Type B pancreatic cell (in vitro differentiated cells): ENCODE results near the gene SNX33. TPM values are rescaled to one million over a fixed set of nuclear protein-coding genes. Genes with fewer than 3 reads are reported as not detected.

Experiments used
- DNase-seq: peaks from one replicate; pipeline ENCODE4 v3.0.0; 2021; ENCODE audit warnings: mixed read lengths; ENCODE audit not compliant: unreplicated experiment; ENCODE audit errors: extremely low spot score
- H3K27ac Mint-ChIP-seq: 2 replicates; pipeline ENCODE4 v1.8.0; 2021; ENCODE audit warnings: mild to moderate bottlenecking, mixed read lengths
- H3K27me3 Mint-ChIP-seq: 2 replicates; pipeline ENCODE4 v1.8.0; 2021; ENCODE audit warnings: mixed read lengths
- H3K36me3 Mint-ChIP-seq: 2 replicates; pipeline ENCODE4 v1.8.0; 2021; ENCODE audit warnings: mixed read lengths
- H3K4me1 Mint-ChIP-seq: one replicate; pipeline ENCODE4 v1.8.0; 2021; ENCODE audit warnings: mixed read lengths; ENCODE audit not compliant: unreplicated experiment
- H3K4me3 Mint-ChIP-seq: 2 replicates; pipeline ENCODE4 v1.8.0; 2021; ENCODE audit warnings: mild to moderate bottlenecking, mixed read lengths
- H3K9me3 Mint-ChIP-seq: 2 replicates; pipeline ENCODE4 v1.8.0; 2021; ENCODE audit warnings: mixed read lengths
- CTCF ChIP-seq: fragments of 200-600 bp; sonication (generic); conservative IDR thresholded peaks from 2 replicates; pipeline ENCODE4 v1.5.0; 2021; ENCODE audit warnings: antibody characterized with exemption, mild to moderate bottlenecking
- total RNA-seq: library from RNA; stranded (reverse); gene quantifications from 2 replicates; pipeline ENCODE4 v1.2.1, GENCODE V29; 2021; ENCODE audit warnings: low replicate concordance

SNX33 gene
- total RNA-seq, 1 donor from 2014 or later: 24.9 TPM

DNA sequence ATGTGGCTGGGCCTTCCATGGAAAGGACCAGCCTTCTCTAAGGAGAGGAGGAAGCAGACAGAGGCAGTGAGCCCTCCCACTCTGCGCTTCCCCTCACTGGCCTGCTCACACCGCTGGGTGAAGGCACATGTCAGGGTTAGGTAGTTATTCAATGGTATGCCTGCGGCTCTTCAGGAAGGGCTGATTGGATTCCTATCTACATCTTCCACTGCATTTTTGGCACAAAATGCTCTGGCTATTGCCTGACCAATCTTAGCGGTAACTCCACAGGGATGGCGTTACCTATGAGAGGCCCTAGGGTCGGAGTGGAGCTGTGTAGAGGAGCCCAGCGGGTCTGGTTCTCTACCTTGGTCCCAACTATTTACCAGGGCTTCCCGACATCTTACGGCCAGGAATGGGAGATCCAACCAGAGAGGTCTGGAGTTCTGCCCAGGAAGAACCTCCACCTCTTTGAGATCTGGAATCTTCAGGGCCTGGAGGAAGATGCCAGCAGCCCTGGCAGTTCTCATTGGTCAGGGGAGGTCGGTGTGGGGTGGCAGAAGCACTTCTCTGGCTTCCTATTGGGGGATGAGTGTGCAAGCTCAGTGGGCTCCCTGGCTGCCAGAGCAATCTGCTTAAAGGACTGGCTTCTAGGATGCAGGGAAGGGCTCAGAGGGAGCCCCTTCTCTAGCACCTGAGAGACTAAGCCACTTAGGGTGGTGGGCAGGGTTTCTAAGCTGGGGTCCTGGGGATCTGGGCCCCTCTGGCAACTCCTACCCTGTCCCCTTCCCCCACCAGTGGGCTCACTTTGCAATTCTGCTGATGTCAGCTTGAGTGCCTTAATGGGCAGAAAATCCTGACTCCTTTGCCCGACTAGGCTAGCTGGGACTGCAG is 24.3 kb downstream of the SNX33 start:
- Mint-ChIP-seq H3K4me1 (peaks cover 5% of the 10 kb centered on the region), H3K27ac (peak overlapping the region; percentile 71), H3K9me3 (no peaks in the 10 kb centered on the region), H3K4me3 (peak overlapping the region; percentile 56), H3K27me3 (no peaks in the 10 kb centered on the region), H3K36me3 (no peaks in the 10 kb centered on the region)
- no peak for TF ChIP-seq CTCF
- DNase-seq: no peak

DNA sequence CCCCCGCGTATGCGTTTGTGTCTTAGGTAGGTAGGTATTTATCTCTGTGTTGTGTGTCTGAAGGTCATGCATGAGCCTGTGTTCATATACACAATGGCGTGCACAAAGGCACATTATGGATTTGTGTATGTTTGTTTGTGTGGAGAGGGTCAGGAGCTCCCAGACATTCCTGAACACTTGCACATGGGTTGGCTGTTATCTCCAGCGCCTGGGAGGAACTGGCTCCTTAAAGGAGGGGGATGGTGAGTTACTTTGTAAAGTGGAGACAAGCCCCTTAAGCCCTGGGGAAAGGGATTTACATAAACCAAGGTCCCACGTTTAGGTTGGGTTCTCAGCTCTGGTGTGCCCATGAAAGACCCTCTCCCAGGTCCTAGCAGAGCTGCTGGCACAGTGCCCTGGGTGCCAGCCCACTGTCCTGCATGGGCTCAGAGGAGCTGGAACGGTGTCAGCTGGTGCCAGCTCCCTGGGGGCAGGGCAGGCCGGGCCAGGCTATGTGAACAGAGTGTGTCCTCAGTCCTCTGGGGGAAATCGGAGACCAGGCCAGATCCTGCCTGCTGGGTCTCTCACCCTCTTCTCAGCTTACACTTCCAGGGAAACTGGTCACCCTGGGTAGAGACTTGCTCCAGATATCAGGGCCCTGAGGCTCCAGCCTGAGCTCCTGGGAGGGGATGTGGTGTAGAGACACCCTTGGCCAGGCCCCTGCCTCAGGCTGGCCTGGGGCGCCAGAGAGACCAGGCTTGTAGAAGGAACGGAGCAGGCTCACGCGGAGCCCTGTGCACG is 25.1 kb downstream of the SNX33 start:
- H3K27me3 Mint-ChIP-seq: no peaks in the 10 kb centered on the region
- no peaks in the 10 kb centered on the region for H3K36me3 Mint-ChIP-seq
- TF ChIP-seq CTCF: no peak
- H3K9me3 Mint-ChIP-seq: no peaks in the 10 kb centered on the region
- H3K4me3 Mint-ChIP-seq: peak overlapping the region; percentile 56
- peaks cover 5% of the 10 kb centered on the region for H3K4me1 Mint-ChIP-seq
- H3K27ac Mint-ChIP-seq: peak overlapping the region; percentile 71
- DNase-seq: no peak

DNA sequence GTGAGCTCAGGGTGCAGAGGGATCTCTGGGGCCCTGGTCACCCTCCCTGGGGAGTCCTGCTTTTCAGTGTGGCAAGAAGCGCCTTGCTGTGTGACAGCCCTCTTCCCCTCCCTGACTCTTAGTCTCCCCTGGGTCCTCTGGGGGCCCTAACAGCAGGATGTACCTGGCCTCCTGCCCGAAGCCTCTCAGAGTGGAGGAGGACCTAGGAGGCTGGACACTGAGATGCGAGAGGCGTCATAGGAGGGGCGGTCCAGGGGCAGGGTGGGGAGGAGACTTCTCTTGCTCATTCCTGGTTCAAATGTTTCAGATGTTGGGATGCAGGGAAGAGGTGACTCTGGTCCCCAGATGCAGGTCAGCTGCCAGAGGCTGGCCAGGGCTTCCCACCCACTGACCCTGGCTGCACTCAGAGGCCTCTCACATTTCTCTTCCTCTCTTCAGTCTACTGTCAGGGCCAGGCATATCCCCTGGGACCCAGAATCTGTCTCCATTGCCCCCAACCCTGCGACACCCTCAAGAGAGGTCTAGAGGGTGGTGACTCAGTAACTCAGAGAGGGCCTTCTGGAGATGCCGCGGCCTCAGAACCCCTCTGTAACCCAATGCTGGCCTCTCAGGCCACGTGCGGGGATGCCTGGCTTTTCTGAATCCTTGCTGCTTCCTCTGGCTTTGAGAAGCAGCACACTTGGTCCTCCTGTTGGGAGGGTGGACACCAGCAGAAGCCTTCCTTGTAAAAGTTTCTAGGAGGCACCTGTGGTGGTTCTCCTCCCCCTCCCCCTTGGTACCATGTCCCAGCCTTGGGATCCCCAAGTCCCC is 25.9 kb downstream of the SNX33 start:
- H3K36me3 Mint-ChIP-seq: no peaks in the 10 kb centered on the region
- H3K27ac Mint-ChIP-seq: peak overlapping the region; percentile 71
- H3K4me1 Mint-ChIP-seq: peaks cover 5% of the 10 kb centered on the region
- no peak overlapping the region for H3K4me3 Mint-ChIP-seq
- no peaks in the 10 kb centered on the region for H3K27me3 Mint-ChIP-seq
- no peaks in the 10 kb centered on the region for H3K9me3 Mint-ChIP-seq
- DNase-seq: no peak
- no peak for TF ChIP-seq CTCF

DNA sequence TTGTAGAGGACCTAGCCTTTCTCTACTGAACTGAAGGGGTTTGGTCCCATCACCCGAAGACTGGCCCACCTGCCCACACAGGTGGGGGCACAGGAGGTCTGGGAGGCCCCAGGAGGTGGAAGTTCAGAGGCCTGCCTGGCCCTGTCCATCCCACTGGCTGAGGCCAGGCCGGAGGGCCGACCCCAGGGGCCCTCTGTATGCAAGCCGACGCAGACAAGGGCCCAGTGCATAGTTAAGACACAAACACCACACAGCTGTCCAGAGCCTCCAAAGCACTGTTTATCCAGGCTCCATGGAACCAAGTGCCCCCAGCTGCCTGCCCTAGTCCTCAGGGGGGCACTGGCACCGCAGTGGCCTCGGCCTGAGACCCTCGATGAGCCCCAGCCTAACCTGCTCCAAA is 26.7 kb downstream of the SNX33 start:
- Mint-ChIP-seq H3K4me3 (no peak overlapping the region), H3K27me3 (no peaks in the 10 kb centered on the region), H3K36me3 (no peaks in the 10 kb centered on the region), H3K27ac (no peak overlapping the region), H3K4me1 (peaks cover 5% of the 10 kb centered on the region), H3K9me3 (no peaks in the 10 kb centered on the region)
- no peak for TF ChIP-seq CTCF
- DNase-seq: no peak

DNA sequence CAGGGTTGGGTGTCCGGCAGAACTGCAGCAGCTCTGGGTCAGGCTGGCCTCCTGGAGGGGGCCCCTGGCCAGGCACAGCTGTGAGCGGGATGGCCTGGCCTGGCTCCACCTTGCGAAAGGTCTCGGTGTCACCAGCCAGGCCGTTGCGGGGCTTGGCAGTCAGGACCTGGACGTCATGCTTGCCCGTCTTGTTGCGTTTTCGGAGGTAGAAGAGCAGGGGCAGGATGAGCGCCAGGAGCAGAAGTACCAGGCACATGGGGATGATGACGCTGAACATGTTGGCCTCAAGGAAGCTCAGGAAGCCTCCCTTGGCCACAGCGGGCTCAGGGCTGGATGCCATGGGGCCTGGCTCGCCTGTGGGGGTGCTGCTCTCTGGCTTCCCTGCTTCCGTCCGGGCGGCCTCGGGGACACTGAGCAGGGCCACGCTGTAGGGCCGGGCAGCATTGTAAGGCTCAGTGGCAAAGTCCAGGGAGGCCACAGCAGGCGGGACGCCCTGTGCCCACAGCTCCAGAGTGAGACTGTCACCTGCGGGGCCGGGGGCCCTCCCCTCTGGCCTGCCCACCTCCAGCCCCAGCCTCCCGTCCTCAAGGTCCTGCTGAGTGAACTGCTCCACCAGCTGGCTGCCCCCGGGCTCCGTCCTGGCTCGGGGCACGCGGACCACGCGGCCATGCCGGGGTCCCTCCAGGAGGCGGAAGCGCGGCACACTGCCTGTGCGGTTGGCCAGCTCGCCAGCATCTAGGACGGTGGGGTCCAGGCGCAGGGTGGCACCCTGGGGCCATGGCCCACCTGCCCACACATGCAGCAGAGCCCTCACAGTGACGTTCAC is 28.1 kb downstream of the SNX33 start:
- DNase-seq: no peak
- no peaks in the 10 kb centered on the region for H3K27me3 Mint-ChIP-seq
- H3K9me3 Mint-ChIP-seq: no peaks in the 10 kb centered on the region
- no peaks in the 10 kb centered on the region for H3K36me3 Mint-ChIP-seq
- no peak for TF ChIP-seq CTCF
- H3K27ac Mint-ChIP-seq: no peak overlapping the region
- no peak overlapping the region for H3K4me3 Mint-ChIP-seq
- peaks cover 5% of the 10 kb centered on the region for H3K4me1 Mint-ChIP-seq
